SK-N-SH treated with all-trans-retinoic acid at 6 μM for 48 hours (cell line): ENCODE data around the gene RABGAP1.

Source experiments
- ATAC-seq: fragments of 200-7000 bp; cut with Tn5 transposase; 3 replicates; pipeline ENCODE4 v1.9.1; 2020; ENCODE audit warnings: mild to moderate bottlenecking, moderate library complexity
- ARNTL ChIP-seq: fragments of 450-650 bp; formaldehyde crosslinking; IDR thresholded peaks from 2 replicates; pipeline ENCODE4 v1.5.0; 2020; ENCODE audit warnings: low read depth, mild to moderate bottlenecking, moderate library complexity, borderline replicate concordance
- BACH2 ChIP-seq: fragments of 250-450 bp; sonication (Bioruptor Pico); IDR thresholded peaks from 2 replicates; pipeline ENCODE4 v1.9.0; 2021; ENCODE audit warnings: mild to moderate bottlenecking, borderline replicate concordance
- CREB5 ChIP-seq: fragments of 250-450 bp; sonication (Bioruptor Pico); IDR thresholded peaks from 2 replicates; pipeline ENCODE4 v1.5.1; 2020; ENCODE audit warnings: low read depth, mild to moderate bottlenecking, moderate library complexity
- CSDC2 ChIP-seq: fragments of 250-450 bp; sonication (Bioruptor Pico); IDR thresholded peaks from 2 replicates; pipeline ENCODE4 v1.5.0; 2020; ENCODE audit warnings: mild to moderate bottlenecking, moderate library complexity
- CSRNP3 ChIP-seq: fragments of 250-450 bp; sonication (Bioruptor Pico); IDR thresholded peaks from 2 replicates; pipeline ENCODE4 v1.5.1; 2021; ENCODE audit warnings: mild to moderate bottlenecking, moderate library complexity
- ESRRG ChIP-seq: fragments of 250-450 bp; sonication (Bioruptor Pico); IDR thresholded peaks from 2 replicates; pipeline ENCODE4 v1.6.1; 2021; ENCODE audit warnings: mild to moderate bottlenecking
- GLIS3 ChIP-seq: fragments of 250-450 bp; sonication (Bioruptor Pico); IDR thresholded peaks from 2 replicates; pipeline ENCODE4 v1.5.0; 2020; ENCODE audit warnings: mild to moderate bottlenecking, moderate library complexity
- ISL1 ChIP-seq: fragments of 250-450 bp; sonication (Bioruptor Pico); IDR thresholded peaks from 2 replicates; pipeline ENCODE4 v2.1.2; 2022; ENCODE audit warnings: mild to moderate bottlenecking, moderate library complexity
- OSR1 ChIP-seq: fragments of 250-450 bp; sonication (Bioruptor Pico); IDR thresholded peaks from 2 replicates; pipeline ENCODE4 v1.8.0; 2022; ENCODE audit warnings: moderate library complexity, mild to moderate bottlenecking, inconsistent platforms
- PATZ1 ChIP-seq: fragments of 250-450 bp; sonication (Bioruptor Pico); IDR thresholded peaks from 2 replicates; pipeline ENCODE4 v1.8.0; 2020; ENCODE audit warnings: mild to moderate bottlenecking, moderate library complexity, borderline replicate concordance
- POU6F1 ChIP-seq: fragments of 250-450 bp; sonication (Bioruptor Pico); IDR thresholded peaks from 2 replicates; pipeline ENCODE4 v1.8.0; 2021; ENCODE audit warnings: low read depth, mild to moderate bottlenecking, moderate library complexity, borderline replicate concordance
- PPARA ChIP-seq: fragments of 250-450 bp; sonication (Bioruptor Pico); IDR thresholded peaks from 2 replicates; pipeline ENCODE4 v1.5.0; 2020; ENCODE audit warnings: mild to moderate bottlenecking, borderline replicate concordance
- RARB ChIP-seq: fragments of 250-450 bp; sonication (Bioruptor Pico); IDR thresholded peaks from 2 replicates; pipeline ENCODE4 v1.8.0; 2021; ENCODE audit warnings: mild to moderate bottlenecking, moderate library complexity
- SNAI2 ChIP-seq: fragments of 250-450 bp; sonication (Bioruptor Pico); IDR thresholded peaks from 2 replicates; pipeline ENCODE4 v1.5.0; 2020; ENCODE audit warnings: mild to moderate bottlenecking, moderate library complexity
- TCF4 ChIP-seq: fragments of 250-450 bp; sonication (Bioruptor Pico); IDR thresholded peaks from 2 replicates; pipeline ENCODE4 v1.8.0; 2021; ENCODE audit warnings: mild to moderate bottlenecking, moderate library complexity, borderline replicate concordance
- ZC3H10 ChIP-seq: fragments of 250-450 bp; sonication (Bioruptor Pico); IDR thresholded peaks from 2 replicates; pipeline ENCODE4 v1.5.1; 2021; ENCODE audit warnings: mild to moderate bottlenecking, moderate library complexity
- ZFP3 ChIP-seq: fragments of 250-450 bp; sonication (Bioruptor Pico); IDR thresholded peaks from 2 replicates; pipeline ENCODE4 v1.5.0; 2020; ENCODE audit warnings: mild to moderate bottlenecking, moderate library complexity
- ZFP30 ChIP-seq: fragments of 450-650 bp; formaldehyde crosslinking; IDR thresholded peaks from 2 replicates; pipeline ENCODE4 v1.5.0; 2022; ENCODE audit warnings: mild to moderate bottlenecking, moderate library complexity
- ZNF565 ChIP-seq: fragments of 450-650 bp; formaldehyde crosslinking; conservative IDR thresholded peaks from 2 replicates; pipeline ENCODE4 v1.5.0; 2020; ENCODE audit warnings: low read depth, mild to moderate bottlenecking, moderate library complexity
- ZNF70 ChIP-seq: fragments of 450-650 bp; formaldehyde crosslinking; IDR thresholded peaks from 2 replicates; pipeline ENCODE4 v1.5.0; 2020; ENCODE audit warnings: mild to moderate bottlenecking, moderate library complexity
- ZNF8 ChIP-seq: fragments of 450-650 bp; formaldehyde crosslinking; IDR thresholded peaks from 2 replicates; pipeline ENCODE4 v1.5.0; 2020; ENCODE audit warnings: mild to moderate bottlenecking, moderate library complexity

Gene RABGAP1

GRCh38 chr9:123097430-123098095, 156.7 kb downstream of the RABGAP1 start:
- TF ChIP-seq CREB5 (CRISPR knock-in tag) = no peak
- TF ChIP-seq ZFP3 (CRISPR knock-in tag) = no peak
- no peak for TF ChIP-seq TCF4 (CRISPR knock-in tag)
- no peak for TF ChIP-seq CSDC2 (CRISPR knock-in tag)
- TF ChIP-seq ZFP30 (CRISPR knock-in tag) = no peak
- TF ChIP-seq ZNF8 (CRISPR knock-in tag) = no peak
- no peak for TF ChIP-seq GLIS3 (CRISPR knock-in tag)
- no peak for TF ChIP-seq ARNTL (CRISPR knock-in tag)
- TF ChIP-seq, all 23 proteins: peak for 0
- no peak for ATAC-seq

GRCh38 chr9:123098096-123098459, 157.3 kb downstream of the RABGAP1 start:
- TF ChIP-seq ARNTL (CRISPR knock-in tag) = no peak
- no peak for TF ChIP-seq ZFP3 (CRISPR knock-in tag)
- TF ChIP-seq ESRRG (CRISPR knock-in tag) = no peak
- TF ChIP-seq, all 23 proteins: peak for 0
- ATAC-seq = no peak

GRCh38 chr9:123099042-123099441, 158.2 kb downstream of the RABGAP1 start:
- no peak for TF ChIP-seq ESRRG (CRISPR knock-in tag)
- no peak for TF ChIP-seq POU6F1 (CRISPR knock-in tag)
- TF ChIP-seq PPARA (CRISPR knock-in tag) = no peak
- no peak for TF ChIP-seq GLIS3 (CRISPR knock-in tag)
- TF ChIP-seq ARNTL (CRISPR knock-in tag) = no peak
- no peak for TF ChIP-seq RARB (CRISPR knock-in tag)
- no peak for ATAC-seq

- TF ChIP-seq ZNF565 (CRISPR knock-in tag) (no peak), TCF4 (CRISPR knock-in tag) (no peak), PATZ1 (CRISPR knock-in tag) (no peak), RARB (CRISPR knock-in tag) (no peak), SNAI2 (CRISPR knock-in tag) (no peak), ZC3H10 (CRISPR knock-in tag) (no peak), PPARA (CRISPR knock-in tag) (no peak)
- no peak for ATAC-seq
Measured at GRCh38 chr9:123099548-123099947, 158.7 kb downstream of the RABGAP1 start.

GRCh38 chr9:123102375-123103113, 161.7 kb downstream of the RABGAP1 start:
- peak; percentile 62 for ATAC-seq
- TF ChIP-seq CSDC2 (CRISPR knock-in tag) = no peak
- TF ChIP-seq ISL1 (CRISPR knock-in tag) = no peak
- no peak for TF ChIP-seq ESRRG (CRISPR knock-in tag)
- TF ChIP-seq ARNTL (CRISPR knock-in tag) = no peak
- TF ChIP-seq TCF4 (CRISPR knock-in tag) = no peak
- no peak for TF ChIP-seq OSR1 (CRISPR knock-in tag)
- TF ChIP-seq CSRNP3 (CRISPR knock-in tag) = no peak
- TF ChIP-seq PPARA (CRISPR knock-in tag) = no peak
- no peak for TF ChIP-seq ZNF565 (CRISPR knock-in tag)
- TF ChIP-seq ZFP3 (CRISPR knock-in tag) = no peak
- no peak for TF ChIP-seq RARB (CRISPR knock-in tag)
- TF ChIP-seq ZFP30 (CRISPR knock-in tag) = no peak
- TF ChIP-seq CREB5 (CRISPR knock-in tag) = no peak
- no peak for TF ChIP-seq BACH2 (CRISPR knock-in tag)
- TF ChIP-seq POU6F1 (CRISPR knock-in tag) = no peak
- no peak for TF ChIP-seq ZNF8 (CRISPR knock-in tag)
- TF ChIP-seq ZC3H10 (CRISPR knock-in tag) = no peak
- TF ChIP-seq SNAI2 (CRISPR knock-in tag) = no peak
- TF ChIP-seq ZNF70 (CRISPR knock-in tag) = no peak
